Common myeloid progenitor, CD34-positive (primary cell): ENCODE results near the gene RNPS1.
"Not testable (repeated sequence)": the region's sequence is repeated elsewhere in the genome, so short reads cannot be mapped to it uniquely, and the experiment has no call there.

Experiments used
- CTCF ChIA-PET: fragments of 350-600 bp; sonication (Branson Sonifier 250); formaldehyde crosslinking; loops from one replicate; lab custom pipeline; 2021; ENCODE audit warnings: antibody characterized with exemption; lab: Charles Lee
- POLR2A ChIA-PET: fragments of 350-600 bp; sonication (Branson Sonifier 250); formaldehyde crosslinking; loops from one replicate; lab custom pipeline; 2021; ENCODE audit warnings: antibody characterized with exemption; lab: Charles Lee
- DNase-seq, 3 donors: peaks; one replicate each; pipeline versions ENCODE4 v3.0.0 to v3.0.0-alpha.2; 2013
- H3K27ac ChIP-seq, 2 experiments: 1 replicate in 1 of 2; 2 replicates in 1 of 2; pipeline ENCODE4 v1.7.0; 2013; ENCODE audit warnings: inconsistent platforms in 2 of 2, low read length in 2 of 2, mild to moderate bottlenecking in 2 of 2, low read depth in 1 of 2, moderate library complexity in 1 of 2; ENCODE audit not compliant: severe bottlenecking in 2 of 2, insufficient read depth in 1 of 2, poor library complexity in 1 of 2
- H3K27me3 ChIP-seq, 5 experiments: replicated peaks in 2 of 5; 1 replicate in 3 of 5; 2 replicates in 2 of 5; pipeline versions ENCODE4 v1.6.1 to v1.7.0; 2013; ENCODE audit warnings: low read length in 4 of 5, mild to moderate bottlenecking in 2 of 5, moderate library complexity in 2 of 5, inconsistent platforms in 1 of 5; ENCODE audit not compliant: insufficient read depth in 5 of 5, control insufficient read depth in 4 of 5
- H3K36me3 ChIP-seq, 4 experiments: 1 replicate in 2 of 4; 2 replicates in 2 of 4; pipeline versions ENCODE4 v1.6.1 to v1.7.0; 2013; ENCODE audit warnings: low read length in 3 of 4, control low read depth in 1 of 4, mild to moderate bottlenecking in 1 of 4; ENCODE audit not compliant: control insufficient read depth in 4 of 4, insufficient read depth in 4 of 4
- H3K4me1 ChIP-seq, 4 experiments: 1 replicate in 3 of 4; 2 replicates in 1 of 4; pipeline versions ENCODE4 v1.6.1 to v1.7.1; 2013; ENCODE audit warnings: low read length in 3 of 4, mild to moderate bottlenecking in 3 of 4, control low read depth in 1 of 4, inconsistent platforms in 1 of 4, moderate library complexity in 1 of 4; ENCODE audit not compliant: control insufficient read depth in 4 of 4, insufficient read depth in 4 of 4; ENCODE audit errors: control extremely low read depth in 1 of 4
- H3K4me3 ChIP-seq, 7 experiments: 1 replicate in 4 of 7; 2 replicates in 3 of 7; pipeline versions ENCODE4 v1.5.1 to v1.7.0; 2013; ENCODE audit warnings: mild to moderate bottlenecking in 7 of 7, low read length in 6 of 7, moderate library complexity in 6 of 7, inconsistent platforms in 2 of 7, low read depth in 2 of 7, control low read depth in 1 of 7; ENCODE audit not compliant: insufficient read depth in 4 of 7, control insufficient read depth in 1 of 7; ENCODE audit errors: extremely low read depth in 1 of 7
- H3K9me3 ChIP-seq, 5 experiments: 1 replicate in 4 of 5; 2 replicates in 1 of 5; pipeline versions ENCODE4 v1.6.1 to v1.7.1; 2013; ENCODE audit warnings: low read length in 4 of 5, mild to moderate bottlenecking in 2 of 5, inconsistent platforms in 1 of 5, low read depth in 1 of 5, moderate library complexity in 1 of 5; ENCODE audit not compliant: control insufficient read depth in 4 of 5, insufficient read depth in 2 of 5; ENCODE audit errors: control extremely low read depth in 1 of 5
- WGBS: methylation state at CpG from one replicate; pipeline ENCODE4 v1.1.5; 2013; ENCODE audit not compliant: insufficient coverage; 5-methylcytosine and 5-hydroxymethylcytosine counted together

RNPS1 gene

DNA sequence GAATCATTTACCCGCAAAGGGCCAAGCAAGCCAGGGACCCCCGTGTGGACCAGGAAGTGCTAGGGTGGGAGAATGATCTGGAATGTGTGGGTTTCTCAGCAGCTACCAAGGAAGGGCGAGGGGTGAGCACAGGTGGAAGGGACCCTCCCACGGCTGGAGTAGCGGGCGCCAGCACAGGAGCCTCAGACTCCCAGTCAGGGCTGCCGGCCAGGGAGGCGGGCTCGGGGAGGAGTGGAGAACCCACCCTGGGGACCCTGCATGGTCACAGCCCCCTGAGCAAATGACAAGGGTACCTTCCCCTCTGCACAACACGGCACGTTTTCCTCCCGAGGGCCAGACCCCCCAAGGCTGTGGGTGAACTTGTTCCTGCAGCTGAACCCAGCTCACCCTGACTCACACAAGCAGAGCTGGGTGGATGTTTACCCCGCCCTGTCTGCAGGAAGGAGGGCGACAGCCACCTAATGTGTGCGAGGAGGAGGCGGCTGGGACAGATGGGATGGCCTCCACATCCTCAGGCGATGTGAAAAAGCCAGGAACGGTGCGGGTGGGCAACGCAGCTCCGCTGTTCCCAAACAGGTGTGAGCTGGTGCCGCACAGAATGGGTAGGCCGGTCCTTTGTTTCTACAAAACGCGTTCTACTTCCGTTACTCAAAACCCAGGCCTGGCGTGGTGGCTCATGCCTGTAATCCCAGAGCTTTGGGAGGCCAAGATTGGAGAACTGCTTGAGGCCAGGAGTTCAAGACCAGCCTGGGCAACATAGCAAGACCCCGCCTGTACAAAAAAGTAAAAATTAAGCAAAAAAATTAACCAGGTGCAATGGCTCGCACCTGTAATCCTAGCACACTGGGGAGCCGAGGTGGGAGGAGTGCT, 22.8 kb downstream of the RNPS1 start:
- Histone ChIP-seq H3K36me3 (peaks cover 10 to 46% (median 34%) of the 10 kb centered on the region in 4 experiments), H3K27me3 (no peaks in the 10 kb centered on the region), H3K9me3 (no peaks in the 10 kb centered on the region), H3K4me3 (no peak overlapping the region), H3K27ac (no peak overlapping the region), H3K4me1 (peaks cover 0 to 3% (median under 1%) of the 10 kb centered on the region in 4 experiments)
- CTCF ChIA-PET, result interaction anchor here (1.0 kb wide), 1 partner anchor 224 kb away, joined by 3 read pairs; no protein-coding TSS in a partner anchor
- 97% methylated on average over 30 of the region's 30 CpGs for WGBS
- no peak for DNase-seq
- POLR2A ChIA-PET, result no interaction called here

DNA sequence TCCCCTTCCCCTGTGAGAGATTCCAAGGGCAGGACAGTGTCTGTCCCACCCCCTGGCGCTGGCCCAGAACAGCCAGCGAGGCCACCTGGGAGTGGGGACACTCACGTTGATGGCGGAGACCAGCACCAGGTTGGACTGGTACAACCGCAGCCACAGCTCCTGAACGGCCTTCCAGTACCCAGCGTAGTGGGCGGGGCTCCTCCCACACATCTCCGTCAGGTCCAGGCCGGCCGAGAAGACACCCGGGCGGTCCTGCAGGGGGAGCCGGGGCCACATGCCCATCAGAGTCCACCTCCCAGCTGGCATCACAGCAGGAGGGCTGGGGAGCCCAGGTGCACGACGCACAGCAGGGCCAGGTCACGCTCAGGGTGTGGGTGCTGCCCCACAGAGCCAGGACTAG, 23.6 kb downstream of the RNPS1 start:
- 98% methylated on average over 17 of the region's 17 CpGs for WGBS
- Histone ChIP-seq H3K36me3 (peaks cover 10 to 48% (median 34%) of the 10 kb centered on the region in 4 experiments), H3K9me3 (no peaks in the 10 kb centered on the region), H3K4me3 (no peak overlapping the region), H3K4me1 (no peaks in the 10 kb centered on the region), H3K27me3 (no peaks in the 10 kb centered on the region), H3K27ac (no peak overlapping the region)
- POLR2A ChIA-PET, result no interaction called here
- CTCF ChIA-PET, result interaction anchor here (1.0 kb wide), 1 partner anchor 225 kb away, joined by 3 read pairs; no protein-coding TSS in a partner anchor
- no peak for DNase-seq

DNA sequence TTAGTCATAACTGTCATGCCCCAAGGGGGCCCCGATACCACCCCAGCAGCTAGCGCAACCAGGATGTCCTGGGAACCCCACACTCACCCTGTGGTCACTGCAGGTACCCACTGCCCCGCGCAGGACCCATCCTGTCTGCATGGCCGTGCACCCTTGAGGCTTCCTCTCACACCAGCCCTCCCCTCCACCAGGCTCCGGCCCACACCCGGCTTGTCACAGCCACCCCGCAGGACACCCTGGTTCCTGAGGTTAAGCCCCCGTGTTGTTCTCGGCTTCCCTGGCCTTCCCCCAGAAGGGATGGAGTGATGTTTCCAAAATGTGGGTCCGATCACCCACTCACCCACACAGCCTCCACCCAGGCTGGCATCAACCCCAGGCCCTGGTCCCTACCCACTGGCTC, 24.1 kb downstream of the RNPS1 start:
- Histone ChIP-seq H3K27me3 (peaks cover 0 to 1% (median 0%) of the 10 kb centered on the region in 5 experiments), H3K9me3 (no peaks in the 10 kb centered on the region), H3K4me1 (no peaks in the 10 kb centered on the region), H3K27ac (no peak overlapping the region), H3K36me3 (peaks cover 10 to 48% (median 34%) of the 10 kb centered on the region in 4 experiments), H3K4me3 (no peak overlapping the region)
- no peak for DNase-seq
- WGBS, result 99% methylated on average over 9 of the region's 11 CpGs
- ChIA-PET CTCF (interaction anchor here (1.2 kb wide), 1 partner anchor 8 kb away, joined by 4 read pairs; no protein-coding TSS in a partner anchor), POLR2A (no interaction called here)

DNA sequence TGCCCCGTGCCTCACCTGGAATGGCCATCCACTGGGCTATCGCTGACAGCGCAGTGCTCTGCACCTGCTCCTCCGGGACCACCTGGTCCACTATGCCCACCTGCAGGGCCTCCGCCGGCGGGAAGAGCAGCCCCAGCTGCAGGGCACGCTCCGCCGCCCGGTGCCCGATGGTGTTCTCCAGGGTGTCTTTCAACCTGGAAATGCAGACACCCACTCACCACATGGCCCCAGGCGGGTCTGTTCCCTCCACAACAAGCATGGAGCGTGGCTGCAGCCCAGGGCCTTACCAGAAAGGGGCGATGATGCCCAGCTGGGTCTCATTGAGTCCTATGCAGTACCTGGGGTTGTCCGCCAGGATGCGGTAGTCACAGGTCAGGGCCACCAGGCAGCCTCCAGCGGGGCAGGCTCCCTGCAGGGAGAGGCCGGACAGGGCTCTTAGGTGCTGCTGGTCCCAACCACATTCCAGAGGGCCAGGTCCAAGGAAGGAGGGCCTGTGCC, 24.8 kb downstream of the RNPS1 start:
- H3K9me3 ChIP-seq, result no peaks in the 10 kb centered on the region
- no peak for DNase-seq
- no peak overlapping the region for H3K4me3 ChIP-seq
- H3K27me3 ChIP-seq, result peaks cover 0 to 8% (median 2%) of the 10 kb centered on the region in 5 experiments
- no peak overlapping the region for H3K27ac ChIP-seq
- 98% methylated on average over 17 of the region's 19 CpGs for WGBS
- H3K4me1 ChIP-seq, result no peaks in the 10 kb centered on the region
- ChIA-PET POLR2A (no interaction called here), CTCF (interaction anchor here (1.2 kb wide), 1 partner anchor 9 kb away, joined by 4 read pairs; no protein-coding TSS in a partner anchor)
- peaks cover 10 to 48% (median 34%) of the 10 kb centered on the region in 4 experiments for H3K36me3 ChIP-seq

DNA sequence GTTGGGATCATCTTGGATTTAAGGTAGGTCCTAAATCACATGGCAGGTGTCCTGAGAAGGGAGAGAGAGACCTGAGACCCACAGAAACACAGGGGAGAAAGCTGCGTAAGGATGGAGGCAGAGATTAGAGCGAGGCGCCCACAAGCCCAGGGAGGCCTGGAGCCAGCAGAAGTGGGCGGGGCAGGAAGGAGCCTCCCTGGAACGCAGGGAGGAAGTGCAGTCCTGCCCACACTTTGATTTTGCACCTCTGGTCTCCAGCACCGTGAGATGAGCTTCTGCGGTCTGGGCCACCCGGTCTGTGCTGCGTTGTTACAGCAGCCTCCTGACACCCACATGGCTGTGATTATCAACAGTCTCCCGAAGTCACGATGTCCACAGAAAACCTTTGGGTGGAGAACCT, 25.3 kb downstream of the RNPS1 start:
- Histone ChIP-seq H3K9me3 (no peaks in the 10 kb centered on the region), H3K36me3 (peaks cover 10 to 48% (median 34%) of the 10 kb centered on the region in 4 experiments), H3K27me3 (peaks cover 0 to 13% (median 2%) of the 10 kb centered on the region in 5 experiments), H3K4me1 (peaks cover 0 to 3% (median 1%) of the 10 kb centered on the region in 4 experiments), H3K27ac (no peak overlapping the region), H3K4me3 (no peak overlapping the region)
- CTCF ChIA-PET, result interaction anchor here (0.9 to 1.2 kb wide), 2 partner anchors 9 to 171 kb away, joined by 3 to 4 read pairs; no protein-coding TSS in a partner anchor
- no peak for DNase-seq
- POLR2A ChIA-PET, result no interaction called here
- 91% methylated on average over 8 of the region's 11 CpGs for WGBS

DNA sequence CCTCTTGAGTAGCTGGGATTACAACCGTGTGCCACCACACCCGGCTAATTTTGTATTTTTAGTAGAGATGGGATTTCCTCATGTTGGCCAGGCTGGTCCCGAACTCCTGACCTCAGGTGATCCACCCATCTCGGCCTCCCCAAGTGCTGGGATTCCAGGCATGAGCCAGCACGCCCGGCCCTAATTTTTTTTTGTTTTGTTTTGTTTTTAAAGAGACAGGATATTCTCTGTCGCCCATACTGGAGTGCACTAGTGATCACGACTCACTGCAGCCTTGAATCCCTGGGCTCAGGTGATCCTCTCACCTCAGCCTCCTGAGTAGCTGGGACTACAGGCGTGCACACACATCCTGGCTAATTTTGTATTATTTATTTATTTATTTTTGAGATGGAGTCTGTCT, 27.6 kb downstream of the RNPS1 start:
- Histone ChIP-seq H3K4me1 (peaks cover 0 to 18% (median 8%) of the 10 kb centered on the region in 4 experiments), H3K36me3 (peaks cover 2 to 43% (median 23%) of the 10 kb centered on the region in 4 experiments), H3K27me3 (peaks cover 0 to 36% (median 12%) of the 10 kb centered on the region in 5 experiments)
- H3K4me3 ChIP-seq, POLR2A ChIA-PET, H3K27ac ChIP-seq, DNase-seq, H3K9me3 ChIP-seq: not testable (repeated sequence)
- CTCF ChIA-PET, result interaction anchor here (1.0 kb wide), 1 partner anchor 9 kb away, joined by 3 read pairs; no protein-coding TSS in a partner anchor
- 92% methylated on average over 5 of the region's 9 CpGs for WGBS
